Neural cell (in vitro differentiated cells): ENCODE measurements around the gene INF2. TPM values are rescaled to one million over a fixed set of nuclear protein-coding genes. Genes with fewer than 3 reads are reported as not detected.

ENCODE experiments used
- H2AFZ ChIP-seq: fragments of 200-600, 300-800 bp; sonication (generic), shearing (Covaris generic); 2 replicates; pipeline ENCODE4 v1.6.0; 2014; ENCODE audit warnings: low read depth, mild to moderate bottlenecking, antibody characterized with exemption, low read length, moderate library complexity
- H3F3A ChIP-seq: fragments of 200-600 bp; shearing (Covaris generic); 2 replicates; pipeline ENCODE4 v1.6.1; 2016; ENCODE audit warnings: mild to moderate bottlenecking, moderate library complexity, mixed read lengths, antibody characterized with exemption, low read length; ENCODE audit not compliant: insufficient read depth, poor library complexity, severe bottlenecking
- H3K27ac ChIP-seq: fragments of 200-600, 300-800 bp; sonication (generic), shearing (Covaris generic); 2 replicates; pipeline ENCODE4 v1.5.1; 2014; ENCODE audit warnings: mild to moderate bottlenecking, low read length, moderate library complexity
- H3K27me3 ChIP-seq: fragments of 300-800, 200-600 bp; sonication (generic), shearing (Covaris generic); 2 replicates; pipeline ENCODE4 v1.6.0; 2014; ENCODE audit warnings: mild to moderate bottlenecking, low read depth, low read length, moderate library complexity; ENCODE audit not compliant: insufficient read depth
- H3K36me3 ChIP-seq: fragments of 300-800, 200-600 bp; sonication (generic), shearing (Covaris generic); 2 replicates; pipeline ENCODE4 v1.5.1; 2014; ENCODE audit warnings: mild to moderate bottlenecking, antibody characterized with exemption, low read length, moderate library complexity; ENCODE audit not compliant: insufficient read depth
- H3K4me2 ChIP-seq: fragments of 300-800, 200-600 bp; sonication (generic), shearing (Covaris generic); 2 replicates; pipeline ENCODE4 v1.6.0; 2014; ENCODE audit warnings: mild to moderate bottlenecking, low read length
- H3K4me3 ChIP-seq: fragments of 300-800, 200-600 bp; sonication (generic), shearing (Covaris generic); 2 replicates; pipeline ENCODE4 v1.5.1; 2014; ENCODE audit warnings: mild to moderate bottlenecking, low read length, moderate library complexity
- H3K79me2 ChIP-seq: fragments of 200-600 bp; shearing (Covaris generic); replicated peaks from 2 replicates; pipeline ENCODE4 v1.6.0; 2014; ENCODE audit warnings: mild to moderate bottlenecking, low read length, moderate library complexity; ENCODE audit not compliant: insufficient read depth
- H3K9ac ChIP-seq: fragments of 300-800, 200-600 bp; sonication (generic), shearing (Covaris generic); 2 replicates; pipeline ENCODE4 v1.6.1; 2016; ENCODE audit warnings: mild to moderate bottlenecking, low read length, mixed read lengths
- H3K9me2 ChIP-seq: fragments of 200-600 bp; shearing (Covaris generic); 2 replicates; pipeline ENCODE4 v1.6.1; 2016; ENCODE audit warnings: mild to moderate bottlenecking, low read length, mixed read lengths; ENCODE audit not compliant: insufficient read depth
- H3K9me3 ChIP-seq: fragments of 200-600, 300-800 bp; sonication (generic), shearing (Covaris generic); 2 replicates; pipeline ENCODE4 v1.6.1; 2016; ENCODE audit warnings: mild to moderate bottlenecking, mixed run types, low read length, moderate library complexity, mixed read lengths
- H4K20me1 ChIP-seq: fragments of 200-600 bp; shearing (Covaris generic); 2 replicates; pipeline ENCODE4 v1.6.1; 2016; ENCODE audit warnings: mild to moderate bottlenecking, mixed run types; ENCODE audit not compliant: insufficient read depth
- EP300 ChIP-seq: fragments of 450-650 bp; conservative IDR thresholded peaks from 2 replicates; pipeline ENCODE4 v1.6.1; 2014; ENCODE audit warnings: antibody characterized with exemption, mild to moderate bottlenecking, moderate library complexity; ENCODE audit not compliant: poor library complexity, severe bottlenecking
- EZH2 ChIP-seq: fragments of 200-600, 300-800 bp; shearing (Covaris generic), sonication (generic); IDR thresholded peaks from 2 replicates; pipeline ENCODE4 v1.6.1; 2014; ENCODE audit warnings: antibody characterized with exemption, low read length, borderline replicate concordance, mild to moderate bottlenecking; ENCODE audit not compliant: insufficient read depth, poor library complexity, severe bottlenecking
- MXI1 ChIP-seq: fragments of 450-650 bp; conservative IDR thresholded peaks from 2 replicates; pipeline ENCODE4 v1.6.1; 2014; ENCODE audit warnings: antibody characterized with exemption, mild to moderate bottlenecking; ENCODE audit not compliant: poor library complexity, severe bottlenecking
- POLR2AphosphoS5 ChIP-seq: IDR thresholded peaks from 2 replicates; pipeline ENCODE4 v1.6.1; 2012
- RAD21 ChIP-seq: fragments of 450-650 bp; conservative IDR thresholded peaks from 2 replicates; pipeline ENCODE4 v1.6.1; 2014; ENCODE audit warnings: antibody characterized with exemption, mild to moderate bottlenecking, moderate library complexity
- SMC3 ChIP-seq: fragments of 450-650 bp; conservative IDR thresholded peaks from 2 replicates; pipeline ENCODE4 v1.6.1; 2014; ENCODE audit warnings: antibody characterized with exemption, mild to moderate bottlenecking, moderate library complexity; ENCODE audit not compliant: poor library complexity
- TAF1 ChIP-seq: IDR thresholded peaks from 2 replicates; pipeline ENCODE4 v1.6.1; 2012; ENCODE audit warnings: low read depth
- polyA plus RNA-seq: library from polyadenylated mRNA; depleted of rRNA; stranded (reverse); fragments of >200 nt; gene quantifications from 2 replicates; pipeline ENCODE4 v1.2.3, GENCODE V29; 2014
- TF ChIP-seq, protein P1 (sequence below): IDR thresholded peaks from 2 replicates; pipeline ENCODE4 v1.6.1; 2012; ENCODE audit warnings: borderline replicate concordance
- TF ChIP-seq, protein P2 (sequence below): fragments of 450-650 bp; IDR thresholded peaks from 2 replicates; pipeline ENCODE4 v1.5.1; 2014; ENCODE audit warnings: antibody characterized with exemption, mild to moderate bottlenecking, moderate library complexity; ENCODE audit not compliant: poor library complexity, severe bottlenecking

Gene INF2
- polyA plus RNA-seq, 1 donor from 2014 or later = 0.02 TPM

DNA sequence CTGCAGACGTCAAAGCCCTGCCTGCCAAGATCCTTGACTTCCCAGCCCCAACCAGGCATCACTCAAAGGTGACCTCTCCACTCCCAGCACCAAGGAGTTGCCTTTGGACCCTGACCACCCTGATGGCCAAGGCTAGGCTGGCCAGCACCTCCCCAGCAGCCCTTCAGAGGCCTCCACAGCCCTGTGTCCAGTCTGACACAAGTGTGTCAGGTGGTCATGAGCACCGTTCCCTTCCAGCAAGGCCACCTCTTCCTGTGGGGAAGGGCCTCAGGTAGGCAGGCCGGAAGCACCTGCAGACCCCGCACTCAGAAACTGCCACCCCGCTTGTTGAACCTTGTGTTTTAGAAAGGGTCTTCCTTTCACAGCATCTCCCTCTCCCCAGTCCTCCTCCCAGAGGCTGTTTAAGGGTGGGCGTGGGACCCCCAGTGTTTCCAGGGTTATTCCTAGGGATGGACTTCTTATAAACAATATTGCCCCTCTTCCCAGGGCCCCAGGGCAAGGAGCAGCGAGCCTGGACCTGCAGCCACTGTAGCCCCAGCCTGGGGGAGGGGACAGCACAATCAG lies 13.2 kb upstream of the INF2 start:
- Histone ChIP-seq H3F3A (no peaks in the 10 kb centered on the region), H4K20me1 (no peaks in the 10 kb centered on the region), H3K9me2 (no peaks in the 10 kb centered on the region), H3K27me3 (no peaks in the 10 kb centered on the region), H3K4me3 (no peak overlapping the region), H2AFZ (no peak overlapping the region), H3K9me3 (no peaks in the 10 kb centered on the region), H3K79me2 (no peaks in the 10 kb centered on the region), H3K27ac (no peak overlapping the region), H3K36me3 (no peaks in the 10 kb centered on the region), H3K9ac (no peak overlapping the region), H3K4me2 (no peak overlapping the region)
- TF ChIP-seq, protein P1, sequence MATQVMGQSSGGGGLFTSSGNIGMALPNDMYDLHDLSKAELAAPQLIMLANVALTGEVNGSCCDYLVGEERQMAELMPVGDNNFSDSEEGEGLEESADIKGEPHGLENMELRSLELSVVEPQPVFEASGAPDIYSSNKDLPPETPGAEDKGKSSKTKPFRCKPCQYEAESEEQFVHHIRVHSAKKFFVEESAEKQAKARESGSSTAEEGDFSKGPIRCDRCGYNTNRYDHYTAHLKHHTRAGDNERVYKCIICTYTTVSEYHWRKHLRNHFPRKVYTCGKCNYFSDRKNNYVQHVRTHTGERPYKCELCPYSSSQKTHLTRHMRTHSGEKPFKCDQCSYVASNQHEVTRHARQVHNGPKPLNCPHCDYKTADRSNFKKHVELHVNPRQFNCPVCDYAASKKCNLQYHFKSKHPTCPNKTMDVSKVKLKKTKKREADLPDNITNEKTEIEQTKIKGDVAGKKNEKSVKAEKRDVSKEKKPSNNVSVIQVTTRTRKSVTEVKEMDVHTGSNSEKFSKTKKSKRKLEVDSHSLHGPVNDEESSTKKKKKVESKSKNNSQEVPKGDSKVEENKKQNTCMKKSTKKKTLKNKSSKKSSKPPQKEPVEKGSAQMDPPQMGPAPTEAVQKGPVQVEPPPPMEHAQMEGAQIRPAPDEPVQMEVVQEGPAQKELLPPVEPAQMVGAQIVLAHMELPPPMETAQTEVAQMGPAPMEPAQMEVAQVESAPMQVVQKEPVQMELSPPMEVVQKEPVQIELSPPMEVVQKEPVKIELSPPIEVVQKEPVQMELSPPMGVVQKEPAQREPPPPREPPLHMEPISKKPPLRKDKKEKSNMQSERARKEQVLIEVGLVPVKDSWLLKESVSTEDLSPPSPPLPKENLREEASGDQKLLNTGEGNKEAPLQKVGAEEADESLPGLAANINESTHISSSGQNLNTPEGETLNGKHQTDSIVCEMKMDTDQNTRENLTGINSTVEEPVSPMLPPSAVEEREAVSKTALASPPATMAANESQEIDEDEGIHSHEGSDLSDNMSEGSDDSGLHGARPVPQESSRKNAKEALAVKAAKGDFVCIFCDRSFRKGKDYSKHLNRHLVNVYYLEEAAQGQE = no peak
- TF ChIP-seq POLR2AphosphoS5 (no peak), RAD21 (no peak), EP300 (no peak), TAF1 (no peak), SMC3 (no peak)
- TF ChIP-seq, protein P2, sequence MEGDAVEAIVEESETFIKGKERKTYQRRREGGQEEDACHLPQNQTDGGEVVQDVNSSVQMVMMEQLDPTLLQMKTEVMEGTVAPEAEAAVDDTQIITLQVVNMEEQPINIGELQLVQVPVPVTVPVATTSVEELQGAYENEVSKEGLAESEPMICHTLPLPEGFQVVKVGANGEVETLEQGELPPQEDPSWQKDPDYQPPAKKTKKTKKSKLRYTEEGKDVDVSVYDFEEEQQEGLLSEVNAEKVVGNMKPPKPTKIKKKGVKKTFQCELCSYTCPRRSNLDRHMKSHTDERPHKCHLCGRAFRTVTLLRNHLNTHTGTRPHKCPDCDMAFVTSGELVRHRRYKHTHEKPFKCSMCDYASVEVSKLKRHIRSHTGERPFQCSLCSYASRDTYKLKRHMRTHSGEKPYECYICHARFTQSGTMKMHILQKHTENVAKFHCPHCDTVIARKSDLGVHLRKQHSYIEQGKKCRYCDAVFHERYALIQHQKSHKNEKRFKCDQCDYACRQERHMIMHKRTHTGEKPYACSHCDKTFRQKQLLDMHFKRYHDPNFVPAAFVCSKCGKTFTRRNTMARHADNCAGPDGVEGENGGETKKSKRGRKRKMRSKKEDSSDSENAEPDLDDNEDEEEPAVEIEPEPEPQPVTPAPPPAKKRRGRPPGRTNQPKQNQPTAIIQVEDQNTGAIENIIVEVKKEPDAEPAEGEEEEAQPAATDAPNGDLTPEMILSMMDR = no peak

DNA sequence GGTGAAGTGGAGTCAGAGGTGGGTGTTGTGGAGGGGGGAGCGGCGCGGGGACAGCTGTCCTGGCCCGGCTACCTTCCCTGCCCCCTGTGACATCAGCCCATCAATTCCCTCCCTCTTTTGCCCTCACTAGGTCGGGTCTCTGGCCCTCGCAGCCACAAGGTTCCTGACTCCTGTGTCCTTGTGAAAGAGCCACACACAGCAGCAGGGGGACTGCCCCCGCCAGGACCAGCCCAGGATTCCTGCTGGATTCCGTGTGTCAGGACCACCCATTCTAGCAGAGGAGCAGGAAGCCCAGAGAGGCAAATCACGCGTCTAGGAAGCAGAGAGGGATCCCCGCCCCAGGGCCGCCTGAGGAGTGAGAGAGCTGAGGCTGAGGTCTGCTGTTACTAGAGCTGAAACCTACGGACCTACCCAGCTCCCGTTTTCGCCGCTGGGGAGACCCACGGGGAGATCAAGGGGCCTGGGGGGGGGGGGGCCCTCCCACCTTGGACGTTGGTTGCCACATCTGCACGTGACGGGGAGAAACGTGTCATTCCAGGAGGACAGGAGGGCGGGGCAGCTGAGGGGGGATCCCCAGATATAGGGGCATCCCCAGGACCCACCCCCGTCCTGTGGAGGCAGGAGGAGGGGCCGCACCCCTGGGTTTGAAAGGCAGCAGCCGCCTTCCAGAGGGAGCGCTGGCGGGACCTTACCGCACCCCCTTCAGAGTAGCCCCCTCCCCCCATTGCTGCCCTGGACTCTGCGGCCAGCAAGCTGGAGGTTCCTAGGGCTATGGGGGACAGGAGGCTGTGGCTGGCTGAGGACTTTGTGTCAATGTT lies 12.5 kb upstream of the INF2 start:
- H3K9me2 ChIP-seq = no peaks in the 10 kb centered on the region
- no peaks in the 10 kb centered on the region for H3F3A ChIP-seq
- no peak overlapping the region for H3K4me2 ChIP-seq
- no peaks in the 10 kb centered on the region for H3K27me3 ChIP-seq
- no peaks in the 10 kb centered on the region for H3K9me3 ChIP-seq
- no peaks in the 10 kb centered on the region for H4K20me1 ChIP-seq
- H3K36me3 ChIP-seq = no peaks in the 10 kb centered on the region
- no peaks in the 10 kb centered on the region for H3K79me2 ChIP-seq
- H3K9ac ChIP-seq = peak overlapping the region; percentile 54
- H2AFZ ChIP-seq = no peak overlapping the region
- H3K27ac ChIP-seq = no peak overlapping the region
- TF ChIP-seq EP300 (no peak), EZH2 (no peak), MXI1 (no peak), RAD21 (no peak), SMC3 (no peak), TAF1 (no peak), POLR2AphosphoS5 (no peak)
- TF ChIP-seq, protein P2 = no peak
- TF ChIP-seq, protein P1 = no peak
- peak overlapping the region; percentile 58 for H3K4me3 ChIP-seq
